Parathyroid adenoma (tissue), 2 donors: Measurements from ENCODE around the gene TMEM54.

Experiments used
- H2AFZ ChIP-seq: fragments of 300-600 bp; sonication (generic); one replicate; pipeline ENCODE4 v1.7.0; 2017; ENCODE audit warnings: antibody characterized with exemption, mild to moderate bottlenecking
- H3K27ac ChIP-seq: fragments of 300-600 bp; sonication (generic); one replicate; pipeline ENCODE4 v1.7.0; 2017
- H3K27me3 ChIP-seq: fragments of 300-600 bp; sonication (generic); one replicate; pipeline ENCODE4 v1.7.0; 2017; ENCODE audit warnings: low read length; ENCODE audit not compliant: control insufficient read depth, insufficient read depth
- H3K36me3 ChIP-seq: fragments of 300-600 bp; sonication (generic); one replicate; pipeline ENCODE4 v1.7.0; 2017; ENCODE audit warnings: low read length; ENCODE audit not compliant: control insufficient read depth, insufficient read depth
- H3K4me1 ChIP-seq: fragments of 300-600 bp; sonication (generic); one replicate; pipeline ENCODE4 v1.7.0; 2017; ENCODE audit warnings: control low read depth
- H3K4me2 ChIP-seq: fragments of 300-600 bp; sonication (generic); one replicate; pipeline ENCODE4 v1.7.0; 2017; ENCODE audit warnings: low read length
- H3K4me3 ChIP-seq: fragments of 300-600 bp; sonication (generic); one replicate; pipeline ENCODE4 v1.7.0; 2017; ENCODE audit warnings: low read depth, low read length
- H3K79me2 ChIP-seq: fragments of 300-600 bp; sonication (generic); one replicate; pipeline ENCODE4 v1.7.0; 2017; ENCODE audit warnings: control low read depth
- H3K9ac ChIP-seq: fragments of 300-600 bp; sonication (generic); one replicate; pipeline ENCODE4 v1.7.0; 2017; ENCODE audit warnings: mild to moderate bottlenecking
- H3K9me3 ChIP-seq: fragments of 300-600 bp; sonication (generic); one replicate; pipeline ENCODE4 v1.7.0; 2017; ENCODE audit warnings: low read length; ENCODE audit not compliant: control insufficient read depth
- TF ChIP-seq, protein P1 (sequence below): fragments of 300-600 bp; sonication (generic); IDR thresholded peaks from one replicate; pipeline ENCODE4 v1.7.0; 2017; ENCODE audit warnings: antibody characterized with exemption, mild to moderate bottlenecking
- donor health status: primary hyperparathyroidism.

Gene TMEM54

GRCh38 chr1:32920833-32921232 is 19.6 kb upstream of the TMEM54 start:
- Histone ChIP-seq H3K9me3 (no peaks in the 10 kb centered on the region), H3K27ac (no peak overlapping the region), H3K4me2 (no peak overlapping the region), H2AFZ (no peak overlapping the region), H3K36me3 (no peaks in the 10 kb centered on the region), H3K9ac (no peak overlapping the region), H3K4me3 (no peak overlapping the region), H3K4me1 (no peaks in the 10 kb centered on the region), H3K79me2 (no peaks in the 10 kb centered on the region), H3K27me3 (no peaks in the 10 kb centered on the region)
- TF ChIP-seq, protein P1, sequence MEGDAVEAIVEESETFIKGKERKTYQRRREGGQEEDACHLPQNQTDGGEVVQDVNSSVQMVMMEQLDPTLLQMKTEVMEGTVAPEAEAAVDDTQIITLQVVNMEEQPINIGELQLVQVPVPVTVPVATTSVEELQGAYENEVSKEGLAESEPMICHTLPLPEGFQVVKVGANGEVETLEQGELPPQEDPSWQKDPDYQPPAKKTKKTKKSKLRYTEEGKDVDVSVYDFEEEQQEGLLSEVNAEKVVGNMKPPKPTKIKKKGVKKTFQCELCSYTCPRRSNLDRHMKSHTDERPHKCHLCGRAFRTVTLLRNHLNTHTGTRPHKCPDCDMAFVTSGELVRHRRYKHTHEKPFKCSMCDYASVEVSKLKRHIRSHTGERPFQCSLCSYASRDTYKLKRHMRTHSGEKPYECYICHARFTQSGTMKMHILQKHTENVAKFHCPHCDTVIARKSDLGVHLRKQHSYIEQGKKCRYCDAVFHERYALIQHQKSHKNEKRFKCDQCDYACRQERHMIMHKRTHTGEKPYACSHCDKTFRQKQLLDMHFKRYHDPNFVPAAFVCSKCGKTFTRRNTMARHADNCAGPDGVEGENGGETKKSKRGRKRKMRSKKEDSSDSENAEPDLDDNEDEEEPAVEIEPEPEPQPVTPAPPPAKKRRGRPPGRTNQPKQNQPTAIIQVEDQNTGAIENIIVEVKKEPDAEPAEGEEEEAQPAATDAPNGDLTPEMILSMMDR, result no peak

- Histone ChIP-seq H2AFZ (no peak overlapping the region), H3K9ac (no peak overlapping the region), H3K4me3 (no peak overlapping the region), H3K36me3 (no peaks in the 10 kb centered on the region), H3K27ac (no peak overlapping the region), H3K4me1 (no peaks in the 10 kb centered on the region), H3K79me2 (no peaks in the 10 kb centered on the region), H3K4me2 (no peak overlapping the region), H3K9me3 (no peaks in the 10 kb centered on the region), H3K27me3 (no peaks in the 10 kb centered on the region)
- TF ChIP-seq, protein P1, result no peak
These were observed 18.9 kb upstream of the TMEM54 start for GRCh38 chr1:32919811-32920733.

- no peaks in the 10 kb centered on the region for H3K27me3 ChIP-seq
- TF ChIP-seq, protein P1, result no peak
- H3K9ac ChIP-seq, result no peak overlapping the region
- no peaks in the 10 kb centered on the region for H3K9me3 ChIP-seq
- H3K27ac ChIP-seq, result no peak overlapping the region
- H3K79me2 ChIP-seq, result no peaks in the 10 kb centered on the region
- H3K4me3 ChIP-seq, result no peak overlapping the region
- no peak overlapping the region for H3K4me2 ChIP-seq
- H3K36me3 ChIP-seq, result no peaks in the 10 kb centered on the region
- no peak overlapping the region for H2AFZ ChIP-seq
- no peaks in the 10 kb centered on the region for H3K4me1 ChIP-seq
These were observed 17.0 kb upstream of the TMEM54 start for GRCh38 chr1:32918179-32918578.

DNA sequence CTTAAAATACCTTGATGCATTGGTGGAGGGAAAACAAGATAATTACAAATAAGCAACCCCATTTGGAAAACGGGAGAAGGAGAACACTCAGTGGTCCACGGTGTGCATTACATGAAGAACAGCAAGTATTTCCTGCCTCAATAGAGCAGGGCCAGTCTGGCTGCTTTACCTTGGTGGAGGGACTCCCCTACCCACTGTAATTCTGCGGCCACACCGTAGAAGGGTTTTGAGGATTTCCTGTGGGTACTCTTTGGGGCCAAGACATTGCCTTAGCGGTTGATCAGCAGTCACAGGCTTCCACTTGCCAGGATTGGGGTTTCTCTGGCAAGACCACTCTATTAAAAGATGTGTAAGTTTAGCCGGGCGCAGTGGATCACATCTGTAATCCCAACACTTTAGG is 16.3 kb upstream of the TMEM54 start:
- TF ChIP-seq, protein P1, result no peak
- H3K27ac ChIP-seq, result no peak overlapping the region
- no peak overlapping the region for H3K9ac ChIP-seq
- H3K36me3 ChIP-seq, result no peaks in the 10 kb centered on the region
- no peak overlapping the region for H3K4me3 ChIP-seq
- no peaks in the 10 kb centered on the region for H3K27me3 ChIP-seq
- H3K4me1 ChIP-seq, result no peaks in the 10 kb centered on the region
- H3K4me2 ChIP-seq, result no peak overlapping the region
- H2AFZ ChIP-seq, result no peak overlapping the region
- H3K79me2 ChIP-seq, result no peaks in the 10 kb centered on the region
- no peaks in the 10 kb centered on the region for H3K9me3 ChIP-seq
